IMR-90 (cell line): Measurements from ENCODE around the gene RBMS3. TPM values are rescaled to one million over a fixed set of nuclear protein-coding genes. Genes with fewer than 3 reads are reported as not detected.

ENCODE experiments used
- ATAC-seq: fragments of 200-7000 bp; cut with Tn5 transposase; 2 replicates; pipeline ENCODE4 v1.9.1; 2020; ENCODE audit warnings: low read depth, mild to moderate bottlenecking, moderate library complexity
- BruUV-seq: library from RNA; stranded (reverse); fragments of 400-500 nt; replicated peaks from 2 replicates; lab custom pipeline; 2021; lab: Mats Ljungman, UMichigan
- CTCF ChIA-PET: fragments of 300-600 bp; formaldehyde crosslinking; extraction: SDS; loops from one replicate; lab custom pipeline; 2021; ENCODE audit warnings: antibody characterized with exemption; lab: Yijun Ruan, JAX
- POLR2A ChIA-PET: fragments of 300-600 bp; sonication (Branson Sonifier 250); formaldehyde crosslinking; loops from one replicate; lab custom pipeline; 2022; ENCODE audit warnings: antibody characterized with exemption; ENCODE audit not compliant: unreplicated experiment; lab: Charles Lee
- DNase-seq: peaks from one replicate; pipeline ENCODE4 v3.0.0; 2013
- H2AFZ ChIP-seq: replicated peaks from 2 replicates; pipeline ENCODE3; 2013; ENCODE audit warnings: low read length, mild to moderate bottlenecking; ENCODE audit not compliant: poor library complexity
- H2AK5ac ChIP-seq: 2 replicates; pipeline ENCODE4 v1.6.1; 2013; ENCODE audit warnings: low read depth, low read length, inconsistent platforms
- H2AK9ac ChIP-seq: replicated peaks from 2 replicates; pipeline ENCODE3; 2013; ENCODE audit warnings: mild to moderate bottlenecking, low read depth, low read length, moderate library complexity; ENCODE audit not compliant: poor library complexity
- H2BK120ac ChIP-seq: 2 replicates; pipeline ENCODE4 v1.6.1; 2013; ENCODE audit warnings: low read depth, low read length, inconsistent platforms
- H2BK15ac ChIP-seq: 3 replicates; pipeline ENCODE4 v1.6.1; 2013; ENCODE audit warnings: low read depth, low read length, inconsistent platforms
- H2BK20ac ChIP-seq: 2 replicates; pipeline ENCODE4 v1.6.1; 2013; ENCODE audit warnings: low read depth, mild to moderate bottlenecking, inconsistent platforms, low read length, moderate library complexity
- H2BK5ac ChIP-seq: 2 replicates; pipeline ENCODE4 v1.6.1; 2013; ENCODE audit warnings: mild to moderate bottlenecking, low read depth, low read length, inconsistent platforms; ENCODE audit not compliant: poor library complexity, severe bottlenecking
- H3K14ac ChIP-seq: replicated peaks from 2 replicates; pipeline ENCODE4 v1.6.1; 2013; ENCODE audit warnings: low read depth, low read length, inconsistent platforms
- H3K18ac ChIP-seq: 2 replicates; pipeline ENCODE4 v1.6.1; 2013; ENCODE audit warnings: low read depth, low read length, control low read depth
- H3K23ac ChIP-seq: 2 replicates; pipeline ENCODE4 v1.6.1; 2013; ENCODE audit warnings: low read depth, low read length, inconsistent platforms
- H3K27ac ChIP-seq: 2 replicates; pipeline ENCODE4 v1.5.1; 2013; ENCODE audit warnings: mild to moderate bottlenecking, control low read depth, low read length; ENCODE audit not compliant: insufficient read depth
- H3K27me3 ChIP-seq: 2 replicates; pipeline ENCODE4 v1.6.1; 2013; ENCODE audit warnings: low read length; ENCODE audit not compliant: control insufficient read depth, insufficient read depth
- H3K36me3 ChIP-seq: 2 replicates; pipeline ENCODE4 v1.6.1; 2013; ENCODE audit warnings: low read length, mixed read lengths; ENCODE audit not compliant: control insufficient read depth, insufficient read depth
- H3K4ac ChIP-seq: 2 replicates; pipeline ENCODE4 v1.6.1; 2013; ENCODE audit warnings: low read depth, low read length, inconsistent platforms
- H3K4me1 ChIP-seq: 2 replicates; pipeline ENCODE4 v1.6.1; 2013; ENCODE audit warnings: low read length, mixed read lengths; ENCODE audit not compliant: control insufficient read depth, insufficient read depth
- H3K4me2 ChIP-seq: 2 replicates; pipeline ENCODE4 v1.6.1; 2013; ENCODE audit warnings: low read depth, mild to moderate bottlenecking, control low read depth, low read length, moderate library complexity
- H3K4me3 ChIP-seq: 2 replicates; pipeline ENCODE4 v1.5.1; 2013; ENCODE audit warnings: low read depth, mild to moderate bottlenecking, control low read depth, low read length, moderate library complexity; ENCODE audit not compliant: insufficient read depth
- H3K56ac ChIP-seq: 2 replicates; pipeline ENCODE4 v1.6.1; 2013; ENCODE audit warnings: low read length, inconsistent platforms; ENCODE audit not compliant: insufficient read depth; ENCODE audit errors: extremely low read depth
- H3K79me1 ChIP-seq, 2 experiments: 2 replicates each; pipeline ENCODE4 v1.6.1; 2013; ENCODE audit warnings: low read length in 2 of 2, inconsistent platforms in 1 of 2, low read depth in 1 of 2
- H3K9ac ChIP-seq: 2 replicates; pipeline ENCODE4 v1.6.1; 2013; ENCODE audit warnings: low read depth, low read length, control low read depth
- H3K9me1 ChIP-seq: 2 replicates; pipeline ENCODE4 v1.6.1; 2013; ENCODE audit warnings: low read length, inconsistent platforms; ENCODE audit not compliant: insufficient read depth
- H3K9me3 ChIP-seq: 2 replicates; pipeline ENCODE4 v1.6.1; 2013; ENCODE audit warnings: low read length; ENCODE audit not compliant: control insufficient read depth, insufficient read depth
- H4K20me1 ChIP-seq: 2 replicates; pipeline ENCODE4 v1.6.1; 2013; ENCODE audit warnings: low read length, inconsistent platforms; ENCODE audit not compliant: insufficient read depth
- H4K5ac ChIP-seq: 2 replicates; pipeline ENCODE4 v1.6.1; 2013; ENCODE audit warnings: mild to moderate bottlenecking, low read depth, low read length, control low read depth
- H4K8ac ChIP-seq, 2 experiments: 2 replicates each; pipeline ENCODE4 v1.6.1; 2013; ENCODE audit warnings: low read depth in 2 of 2, low read length in 2 of 2, control low read depth in 1 of 2, inconsistent platforms in 1 of 2
- H4K91ac ChIP-seq: 2 replicates; pipeline ENCODE4 v1.6.1; 2013; ENCODE audit warnings: low read depth, low read length, inconsistent platforms; ENCODE audit not compliant: insufficient read depth
- BHLHE40 ChIP-seq: fragments of 150-350 bp; IDR thresholded peaks from 2 replicates; pipeline ENCODE4 v1.6.1; 2016; ENCODE audit warnings: mild to moderate bottlenecking, low read depth, low read length
- CHD1 ChIP-seq: IDR thresholded peaks from 2 replicates; pipeline ENCODE4 v1.6.1; 2012; ENCODE audit warnings: low read depth, low read length, improper control_type of control experiment
- FOS ChIP-seq: fragments of 150-350 bp; IDR thresholded peaks from 2 replicates; pipeline ENCODE4 v1.6.1; 2016; ENCODE audit warnings: low read depth, low read length
- MXI1 ChIP-seq: IDR thresholded peaks from 2 replicates; pipeline ENCODE4 v1.6.1; 2012; ENCODE audit warnings: low read depth, mild to moderate bottlenecking, low read length, moderate library complexity, borderline replicate concordance
- POLR2A ChIP-seq: IDR thresholded peaks from 2 replicates; pipeline ENCODE4 v1.6.1; 2012; ENCODE audit warnings: mild to moderate bottlenecking, low read depth, low read length
- RAD21 ChIP-seq: IDR thresholded peaks from 2 replicates; pipeline ENCODE4 v1.6.1; 2012; ENCODE audit warnings: low read length, improper control_type of control experiment
- RCOR1 ChIP-seq: IDR thresholded peaks from 2 replicates; pipeline ENCODE4 v1.6.1; 2012; ENCODE audit warnings: mild to moderate bottlenecking, low read length, improper control_type of control experiment; ENCODE audit not compliant: insufficient replicate concordance
- RFX5 ChIP-seq: IDR thresholded peaks from 2 replicates; pipeline ENCODE4 v1.8.0; 2012; ENCODE audit warnings: low read depth, mild to moderate bottlenecking, low read length, moderate library complexity
- SMC3 ChIP-seq: fragments of 150-350 bp; IDR thresholded peaks from 2 replicates; pipeline ENCODE4 v1.6.1; 2016; ENCODE audit warnings: low read depth, mild to moderate bottlenecking, antibody characterized with exemption, low read length, moderate library complexity
- WGBS, 2 experiments: methylation state at CpG; one replicate each; pipeline versions ENCODE4 v1.1.5 to v1.1.7; 2013; ENCODE audit warnings: missing lambda C conversion rate in 2 of 2; ENCODE audit not compliant: insufficient read length in 1 of 2; ENCODE audit errors: extremely low coverage in 2 of 2; 5-methylcytosine and 5-hydroxymethylcytosine counted together
- dilution Hi-C: fragments of 300-500 bp; cut with HindIII; formaldehyde crosslinking; loops from one replicate; pipeline ENCODE4 v1.14.3; 2018; ENCODE audit warnings: low sequenced_read_pairs; ENCODE audit not compliant: unreplicated experiment
- in situ Hi-C: fragments of 300-500 bp; cut with MboI; formaldehyde crosslinking; loops from 3 replicates; pipeline ENCODE4 v1.14.3; 2019; ENCODE audit warnings: low sequenced_read_pairs, inconsistent platforms, mixed read lengths
- intact Hi-C: fragments of 100-400 bp; cut with micrococcal nuclease; formaldehyde crosslinking; loops from 2 replicates; pipeline ENCODE4 v1.10.0; 2022
- polyA plus RNA-seq, 3 experiments: library from polyadenylated mRNA; depleted of rRNA; stranded (reverse); fragments of >200 nt; gene quantifications; 2 replicates each; pipeline ENCODE4 v1.2.3, GENCODE V29; 2012; ENCODE audit warnings: low replicate concordance in 1 of 3
- total RNA-seq: library from RNA; depleted of rRNA; stranded (reverse); fragments of >200 nt; gene quantifications from 2 replicates; pipeline ENCODE4 v1.2.3, GENCODE V29; 2012
- TF ChIP-seq, protein P1 (sequence below): fragments of 150-350 bp; IDR thresholded peaks from 2 replicates; pipeline ENCODE4 v1.6.1; 2016; ENCODE audit warnings: low read depth, mild to moderate bottlenecking, low read length, moderate library complexity, borderline replicate concordance

RBMS3 gene
- total and polyA plus RNA-seq, 2 of the 4 experiments (the other 2 are of a cell fraction): 15.2 to 127 TPM

DNA sequence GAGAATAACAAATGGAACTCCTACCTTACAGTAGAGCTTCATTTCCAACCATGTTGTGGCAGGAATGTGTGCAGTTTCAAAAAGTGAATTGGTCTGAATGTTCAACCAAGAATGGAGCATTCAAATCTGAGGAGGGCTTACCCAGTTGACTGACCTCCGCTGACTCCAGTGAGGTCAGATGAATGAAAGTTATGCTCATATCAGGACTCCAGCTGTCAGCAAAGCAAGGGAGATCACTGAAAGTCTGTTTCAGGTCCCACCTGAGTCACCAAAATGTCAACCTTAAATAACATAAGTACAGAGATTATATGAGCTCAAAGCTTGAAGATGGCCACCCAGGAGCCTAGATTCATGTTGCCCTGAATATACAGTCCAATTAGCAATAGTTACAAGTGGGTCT lies 473.5 kb downstream of the RBMS3 start:
- POLR2A ChIA-PET: no interaction called here

More for the DNA sequence above, 473.5 kb downstream of the RBMS3 start:
- no peak for DNase-seq
- Histone ChIP-seq H3K56ac (no peak overlapping the region), H3K36me3 (no peaks in the 10 kb centered on the region; the same call in 1 of the 2 replicates), H3K9me1 (peaks cover 2% of the 10 kb centered on the region), H3K4ac (no peak overlapping the region), H3K4me2 (no peak overlapping the region), H3K27ac (no peak overlapping the region), H4K8ac (no peak overlapping the region), H3K79me1 (peaks cover 2 to 11% of the 10 kb centered on the region in 2 experiments; a peak in 3 of 4 replicates), H2BK5ac (no peak overlapping the region), H2AFZ (no peak overlapping the region), H2AK9ac (no peak overlapping the region), H4K91ac (no peak overlapping the region; the same call in 1 of the 2 replicates), H3K9ac (no peak overlapping the region), H2AK5ac (no peak overlapping the region), H3K14ac (no peak overlapping the region), H2BK15ac (no peak overlapping the region), H2BK20ac (no peak overlapping the region), H4K20me1 (no peaks in the 10 kb centered on the region), H3K23ac (no peak overlapping the region), H3K4me3 (no peak overlapping the region), H3K27me3 (no peaks in the 10 kb centered on the region), H3K9me3 (no peaks in the 10 kb centered on the region), H4K5ac (no peak overlapping the region), H2BK120ac (no peak overlapping the region), H3K4me1 (peaks cover 15% of the 10 kb centered on the region), H3K18ac (no peak overlapping the region)
- BruUV-seq: no TSS peak
- whole genome bisulfite sequencing, 2 experiments: 100% methylated on average over 1 of the region's 1 CpG; no CpG with 5 or more reads in 1 of the 2 experiments
- dilution Hi-C loops (no loop called here), in situ Hi-C loops (no loop called here), intact Hi-C loops (loop anchor here (10.0 kb wide), 1 partner anchor 130 kb away; no protein-coding TSS in a partner anchor)
- no peak for ATAC-seq
- CTCF ChIA-PET: interaction anchor here (0.8 kb wide), 1 partner anchor 900 kb away, joined by 5 read pairs; no protein-coding TSS in a partner anchor
- TF ChIP-seq, protein P1, sequence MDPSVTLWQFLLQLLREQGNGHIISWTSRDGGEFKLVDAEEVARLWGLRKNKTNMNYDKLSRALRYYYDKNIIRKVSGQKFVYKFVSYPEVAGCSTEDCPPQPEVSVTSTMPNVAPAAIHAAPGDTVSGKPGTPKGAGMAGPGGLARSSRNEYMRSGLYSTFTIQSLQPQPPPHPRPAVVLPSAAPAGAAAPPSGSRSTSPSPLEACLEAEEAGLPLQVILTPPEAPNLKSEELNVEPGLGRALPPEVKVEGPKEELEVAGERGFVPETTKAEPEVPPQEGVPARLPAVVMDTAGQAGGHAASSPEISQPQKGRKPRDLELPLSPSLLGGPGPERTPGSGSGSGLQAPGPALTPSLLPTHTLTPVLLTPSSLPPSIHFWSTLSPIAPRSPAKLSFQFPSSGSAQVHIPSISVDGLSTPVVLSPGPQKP: no peak
- TF ChIP-seq RAD21 (no peak), BHLHE40 (no peak), POLR2A (no peak), RCOR1 (no peak), SMC3 (no peak), RFX5 (no peak), FOS (no peak), CHD1 (no peak), MXI1 (no peak)
